Mesenchymal stem cell (in vitro differentiated cells and primary cell): ENCODE data around the gene RGP1.

ENCODE experiments used
- DNase-seq: peaks from one replicate; pipeline ENCODE4 v3.0.0-alpha.2; 2013
- H2AFZ ChIP-seq: one replicate; pipeline ENCODE4 v1.6.1; 2013; ENCODE audit warnings: low read depth, mild to moderate bottlenecking, control low read depth, inconsistent platforms, low read length, moderate library complexity
- H2AK5ac ChIP-seq: 2 replicates; pipeline ENCODE4 v1.6.1; 2013; ENCODE audit warnings: low read length, moderate library complexity, mild to moderate bottlenecking, inconsistent platforms; ENCODE audit not compliant: severe bottlenecking
- H2BK120ac ChIP-seq: one replicate; pipeline ENCODE4 v1.6.1; 2013; ENCODE audit warnings: low read depth, mild to moderate bottlenecking, inconsistent platforms, low read length, moderate library complexity
- H2BK12ac ChIP-seq, 2 experiments: one replicate each; pipeline ENCODE4 v1.6.1; 2013; ENCODE audit warnings: inconsistent platforms in 2 of 2, low read length in 2 of 2, mild to moderate bottlenecking in 2 of 2, moderate library complexity in 2 of 2, control low read depth in 1 of 2
- H2BK15ac ChIP-seq: one replicate; pipeline ENCODE4 v1.6.1; 2013; ENCODE audit warnings: mild to moderate bottlenecking, low read depth, inconsistent platforms; ENCODE audit not compliant: poor library complexity, severe bottlenecking
- H2BK5ac ChIP-seq: 2 replicates; pipeline ENCODE4 v1.6.1; 2013; ENCODE audit warnings: low read depth, mild to moderate bottlenecking, low read length, control low read depth, inconsistent platforms; ENCODE audit not compliant: poor library complexity, severe bottlenecking
- H3K14ac ChIP-seq, 2 experiments: one replicate each; pipeline ENCODE4 v1.6.1; 2013; ENCODE audit warnings: inconsistent platforms in 2 of 2, low read length in 2 of 2, control low read depth in 1 of 2, mild to moderate bottlenecking in 1 of 2, moderate library complexity in 1 of 2
- H3K18ac ChIP-seq, 2 experiments: one replicate each; pipeline ENCODE4 v1.6.1; 2013; ENCODE audit warnings: inconsistent platforms in 2 of 2, low read length in 2 of 2, control low read depth in 1 of 2, low read depth in 1 of 2, mild to moderate bottlenecking in 1 of 2
- H3K23ac ChIP-seq, 2 experiments: one replicate each; pipeline ENCODE4 v1.6.1; 2013; ENCODE audit warnings: inconsistent platforms in 2 of 2, low read length in 2 of 2, mild to moderate bottlenecking in 2 of 2, moderate library complexity in 2 of 2, control low read depth in 1 of 2
- H3K27ac ChIP-seq: 2 replicates; pipeline ENCODE4 v1.5.1; 2013; ENCODE audit warnings: mild to moderate bottlenecking, moderate library complexity, low read length, control low read depth, inconsistent platforms; ENCODE audit not compliant: poor library complexity, severe bottlenecking
- H3K27me3 ChIP-seq, 2 experiments: 2 replicates each; pipeline versions ENCODE4 v1.6.1 to v1.7.0; 2013; ENCODE audit warnings: low read length in 2 of 2, mild to moderate bottlenecking in 2 of 2, moderate library complexity in 2 of 2, control low read depth in 1 of 2, inconsistent platforms in 1 of 2; ENCODE audit not compliant: control insufficient read depth in 1 of 2, insufficient read depth in 1 of 2
- H3K36me3 ChIP-seq, 2 experiments: 2 replicates each; pipeline versions ENCODE4 v1.6.1 to v1.7.0; 2013; ENCODE audit warnings: low read length in 2 of 2, control low read depth in 1 of 2, inconsistent platforms in 1 of 2, low read depth in 1 of 2, mild to moderate bottlenecking in 1 of 2; ENCODE audit not compliant: insufficient read depth in 2 of 2, control insufficient read depth in 1 of 2
- H3K4ac ChIP-seq, 2 experiments: one replicate each; pipeline ENCODE4 v1.6.1; 2013; ENCODE audit warnings: inconsistent platforms in 2 of 2, low read length in 2 of 2, mild to moderate bottlenecking in 2 of 2, moderate library complexity in 2 of 2, control low read depth in 1 of 2, low read depth in 1 of 2
- H3K4me1 ChIP-seq: 2 replicates; pipeline ENCODE4 v1.6.1; 2013; ENCODE audit warnings: low read depth, low read length, control low read depth; ENCODE audit not compliant: control insufficient read depth, insufficient read depth
- H3K4me2 ChIP-seq: 2 replicates; pipeline ENCODE4 v1.6.1; 2013; ENCODE audit warnings: low read length, mild to moderate bottlenecking, inconsistent platforms; ENCODE audit not compliant: poor library complexity, severe bottlenecking
- H3K4me3 ChIP-seq, 2 experiments: 2 replicates each; pipeline versions ENCODE4 v1.5.1 to v1.7.0; 2013; ENCODE audit warnings: low read length in 2 of 2, mild to moderate bottlenecking in 2 of 2, control low read depth in 1 of 2, low read depth in 1 of 2; ENCODE audit not compliant: insufficient read depth in 1 of 2
- H3K79me1 ChIP-seq: replicated peaks from 2 replicates; pipeline ENCODE4 v1.6.1; 2013; ENCODE audit warnings: mild to moderate bottlenecking, control low read depth, low read length, inconsistent platforms; ENCODE audit not compliant: poor library complexity, severe bottlenecking
- H3K9ac ChIP-seq: 2 replicates; pipeline ENCODE4 v1.7.0; 2013; ENCODE audit warnings: mild to moderate bottlenecking, low read length, moderate library complexity
- H3K9me3 ChIP-seq: 2 replicates; pipeline ENCODE4 v1.7.0; 2013; ENCODE audit warnings: mild to moderate bottlenecking, low read length; ENCODE audit not compliant: control insufficient read depth
- H4K8ac ChIP-seq: one replicate; pipeline ENCODE4 v1.6.1; 2013; ENCODE audit warnings: inconsistent platforms, mild to moderate bottlenecking, low read length, moderate library complexity
- H4K91ac ChIP-seq: one replicate; pipeline ENCODE4 v1.6.1; 2013; ENCODE audit warnings: mild to moderate bottlenecking, low read length, inconsistent platforms
- WGBS: methylation state at CpG from one replicate; pipeline ENCODE4 v1.1.7; 2013; ENCODE audit warnings: mixed read lengths; 5-methylcytosine and 5-hydroxymethylcytosine counted together

RGP1 gene

DNA sequence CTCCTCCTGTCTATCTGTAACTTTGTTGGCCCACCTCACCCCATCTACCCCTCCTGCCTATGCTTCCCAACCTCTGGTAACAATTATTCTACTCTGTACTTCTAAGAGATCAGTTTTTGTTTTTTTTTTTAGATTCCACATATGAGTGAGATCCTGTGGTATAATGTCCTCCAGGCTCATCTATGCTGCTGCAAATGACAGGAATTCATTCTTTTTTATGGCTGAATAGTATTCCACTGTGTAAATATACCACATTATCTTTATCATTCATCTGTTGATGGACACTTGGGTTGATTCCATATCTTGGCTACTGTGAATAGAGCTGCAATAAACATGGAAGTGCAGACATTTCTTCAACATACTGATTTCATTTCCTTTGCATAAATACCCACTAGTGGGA lies 34.3 kb downstream of the RGP1 start:
- Histone ChIP-seq H4K8ac (no peak overlapping the region), H2BK5ac (no peak overlapping the region), H3K9me3 (no peaks in the 10 kb centered on the region), H2BK12ac (no peak overlapping the region), H4K91ac (no peak overlapping the region), H3K79me1 (no peaks in the 10 kb centered on the region), H3K4ac (no peak overlapping the region), H2BK15ac (no peak overlapping the region), H3K23ac (no peak overlapping the region), H3K18ac (no peak overlapping the region), H3K27me3 (peaks cover 4 to 19% of the 10 kb centered on the region in 2 experiments), H3K4me2 (no peak overlapping the region), H3K27ac (no peak overlapping the region), H2AFZ (no peak overlapping the region), H2AK5ac (no peak overlapping the region), H3K9ac (no peak overlapping the region), H3K36me3 (no peaks in the 10 kb centered on the region), H3K14ac (no peak overlapping the region), H3K4me3 (no peak overlapping the region), H3K4me1 (no peaks in the 10 kb centered on the region), H2BK120ac (no peak overlapping the region)
- no peak for DNase-seq

DNA sequence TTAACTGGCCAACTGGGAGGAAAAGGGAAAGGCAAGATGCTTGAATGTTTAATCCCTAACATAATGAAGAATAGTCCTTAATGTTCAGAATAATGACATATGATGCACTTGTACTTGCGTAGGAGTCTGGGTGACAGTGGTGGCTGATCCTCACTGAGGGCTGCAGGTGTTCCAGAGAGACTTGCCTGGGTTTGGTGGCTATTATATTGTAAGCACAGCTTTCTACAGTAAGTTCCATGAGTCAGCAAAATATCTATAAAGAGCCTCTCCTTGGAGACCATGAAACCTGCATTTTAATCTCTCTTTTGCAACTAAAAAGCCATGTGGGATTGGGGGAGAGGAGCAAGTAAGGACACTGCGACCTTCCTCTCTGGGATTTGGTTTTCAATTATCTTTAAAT lies 40.5 kb downstream of the RGP1 start:
- no peak overlapping the region for H2BK5ac ChIP-seq
- H3K18ac ChIP-seq: no peak overlapping the region
- 93% methylated on average over 1 of the region's 2 CpGs for WGBS
- no peak overlapping the region for H3K4me2 ChIP-seq
- peaks cover 17% of the 10 kb centered on the region for H3K79me1 ChIP-seq
- H2AK5ac ChIP-seq: no peak overlapping the region
- no peak overlapping the region for H2BK120ac ChIP-seq
- H4K8ac ChIP-seq: no peak overlapping the region
- no peak overlapping the region for H2BK15ac ChIP-seq
- H4K91ac ChIP-seq: no peak overlapping the region
- H3K9ac ChIP-seq: no peak overlapping the region
- no peak overlapping the region for H3K4ac ChIP-seq
- H3K27ac ChIP-seq: no peak overlapping the region
- H3K4me1 ChIP-seq: peaks cover 26% of the 10 kb centered on the region
- no peak overlapping the region for H3K23ac ChIP-seq
- no peak overlapping the region for H3K4me3 ChIP-seq
- peaks cover 0 to 6% of the 10 kb centered on the region in 2 experiments for H3K36me3 ChIP-seq
- H2BK12ac ChIP-seq: no peak overlapping the region
- no peak overlapping the region for H2AFZ ChIP-seq
- H3K14ac ChIP-seq: no peak overlapping the region
- no peaks in the 10 kb centered on the region for H3K9me3 ChIP-seq
- no peaks in the 10 kb centered on the region for H3K27me3 ChIP-seq
- no peak for DNase-seq

DNA sequence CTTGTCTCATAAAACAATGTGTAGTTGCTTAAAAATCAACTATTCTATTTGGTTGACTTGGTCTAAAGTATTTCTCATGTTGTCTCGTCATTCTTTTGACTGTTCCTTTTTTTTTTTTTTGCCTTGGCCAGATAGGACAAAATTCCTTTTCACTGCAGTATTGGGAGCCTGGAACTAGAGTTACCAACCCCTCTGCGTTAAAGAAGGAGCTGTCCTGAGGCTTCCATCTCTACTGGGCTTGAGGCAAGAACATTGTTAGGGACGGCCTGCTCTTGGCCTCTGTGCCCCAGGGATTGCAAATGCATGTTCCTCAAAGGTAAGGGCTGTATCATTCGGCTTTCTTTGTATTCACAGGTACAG lies 40.9 kb downstream of the RGP1 start:
- DNase-seq: no peak
- H3K4me3 ChIP-seq: no peak overlapping the region
- H4K91ac ChIP-seq: no peak overlapping the region
- H2AFZ ChIP-seq: no peak overlapping the region
- no peak overlapping the region for H3K4ac ChIP-seq
- H4K8ac ChIP-seq: no peak overlapping the region
- no peaks in the 10 kb centered on the region for H3K9me3 ChIP-seq
- no peak overlapping the region for H3K23ac ChIP-seq
- H2BK12ac ChIP-seq: no peak overlapping the region
- no peak overlapping the region for H3K4me2 ChIP-seq
- no peak overlapping the region for H2BK5ac ChIP-seq
- no peak overlapping the region for H3K18ac ChIP-seq
- no peak overlapping the region for H3K14ac ChIP-seq
- peaks cover 17% of the 10 kb centered on the region for H3K79me1 ChIP-seq
- H3K36me3 ChIP-seq: peaks cover 0 to 6% of the 10 kb centered on the region in 2 experiments
- H3K4me1 ChIP-seq: peaks cover 27% of the 10 kb centered on the region
- no peak overlapping the region for H3K27ac ChIP-seq
- no peaks in the 10 kb centered on the region for H3K27me3 ChIP-seq
- H2BK120ac ChIP-seq: no peak overlapping the region
- H2AK5ac ChIP-seq: no peak overlapping the region
- no peak overlapping the region for H2BK15ac ChIP-seq
- 44% methylated on average over 4 of the region's 4 CpGs for WGBS
- no peak overlapping the region for H3K9ac ChIP-seq

DNA sequence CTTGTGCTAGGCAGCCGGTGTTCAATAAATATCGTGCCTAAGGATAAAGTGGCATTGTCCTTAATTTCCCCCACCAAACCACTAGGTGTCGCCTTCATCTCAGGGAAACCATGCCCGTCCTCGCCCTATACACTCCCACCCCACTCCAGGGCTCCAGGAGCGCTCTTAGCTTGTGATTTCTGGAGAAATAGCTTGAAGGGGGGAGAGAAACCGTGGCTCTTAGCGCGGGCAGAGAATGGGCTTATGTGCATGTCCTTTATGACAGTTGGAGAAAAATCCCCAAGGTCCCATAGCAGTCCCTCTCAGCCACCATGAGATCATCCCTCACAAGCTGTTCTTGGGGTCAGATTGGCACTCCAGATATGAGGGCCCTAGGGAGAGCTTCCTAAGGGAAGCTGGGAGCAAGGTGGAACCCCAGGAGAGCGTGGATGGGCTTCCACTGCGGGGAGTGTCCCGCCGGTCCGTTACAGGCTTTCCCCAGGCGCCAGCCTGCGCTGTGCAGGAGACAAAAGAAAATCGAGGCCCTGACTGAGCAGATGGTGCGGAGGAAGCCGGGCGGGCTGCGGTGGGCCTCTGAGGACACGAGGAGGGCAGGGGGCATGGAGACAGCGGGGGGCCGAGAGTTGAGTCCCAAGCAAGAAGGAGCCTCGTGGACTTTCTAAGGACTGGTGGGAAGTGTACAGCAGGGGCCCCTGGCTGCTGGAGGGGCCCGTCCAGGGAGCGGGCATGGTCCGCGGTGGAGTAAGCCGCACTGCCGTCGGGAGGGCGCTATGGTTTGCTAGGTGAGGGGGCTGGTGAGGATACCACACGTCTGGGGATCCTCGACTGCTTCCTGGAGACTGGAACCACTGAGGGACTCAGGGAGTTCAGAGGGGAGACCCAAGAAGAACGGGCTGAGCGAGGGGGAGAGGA lies 41.6 kb downstream of the RGP1 start:
- H3K27me3 ChIP-seq: no peaks in the 10 kb centered on the region
- no peak overlapping the region for H3K4me3 ChIP-seq
- peak overlapping the region; percentile 96 for H4K8ac ChIP-seq
- H2AFZ ChIP-seq: peak overlapping the region; percentile 84
- peak overlapping the region; percentile 44 for H2BK15ac ChIP-seq
- peak; percentile 88 for DNase-seq
- H3K4me1 ChIP-seq: peaks cover 27% of the 10 kb centered on the region
- peak overlapping the region in 1 of 2 experiments; percentile 92 for H3K14ac ChIP-seq
- peak overlapping the region; percentile 82 to 94 for H3K18ac ChIP-seq
- WGBS: 39% methylated on average over 32 of the region's 37 CpGs
- H2AK5ac ChIP-seq: no peak overlapping the region
- peaks cover 0 to 6% of the 10 kb centered on the region in 2 experiments for H3K36me3 ChIP-seq
- peaks cover 17% of the 10 kb centered on the region for H3K79me1 ChIP-seq
- no peak overlapping the region for H2BK5ac ChIP-seq
- H3K23ac ChIP-seq: no peak overlapping the region
- H2BK120ac ChIP-seq: peak overlapping the region; percentile 96
- no peak overlapping the region for H3K27ac ChIP-seq
- peak overlapping the region; percentile 88 for H4K91ac ChIP-seq
- H3K4me2 ChIP-seq: peak overlapping the region; percentile 67
- H3K4ac ChIP-seq: peak overlapping the region; percentile 7 to 99
- H2BK12ac ChIP-seq: peak overlapping the region in 1 of 2 experiments; percentile 68
- no peaks in the 10 kb centered on the region for H3K9me3 ChIP-seq
- peak overlapping the region; percentile 75 for H3K9ac ChIP-seq
